Liver (tissue), 9 donors: ENCODE measurements around the gene LGR6. TPM values are rescaled to one million over a fixed set of nuclear protein-coding genes. Genes with fewer than 3 reads are reported as not detected.

ENCODE experiments used
- DNase-seq: peaks from one replicate; pipeline ENCODE4 v3.0.0-alpha.2; 2017; ENCODE audit warnings: low spot score
- H3K27ac ChIP-seq, 2 donors: one replicate each; pipeline ENCODE4 v1.7.0; 2013; ENCODE audit warnings: inconsistent platforms in 2 of 2, low read length in 2 of 2, control low read depth in 1 of 2, low read depth in 1 of 2, mild to moderate bottlenecking in 1 of 2
- H3K27me3 ChIP-seq, 4 donors: one replicate each; pipeline versions ENCODE4 v1.6.1 to v1.7.0; 2013; ENCODE audit warnings: low read length in 3 of 4, inconsistent platforms in 1 of 4, mild to moderate bottlenecking in 1 of 4, moderate library complexity in 1 of 4; ENCODE audit not compliant: control insufficient read depth in 4 of 4, insufficient read depth in 4 of 4
- H3K36me3 ChIP-seq, 4 donors: one replicate each; pipeline versions ENCODE4 v1.6.1 to v1.7.0; 2013; ENCODE audit warnings: low read length in 3 of 4, mild to moderate bottlenecking in 3 of 4, low read depth in 1 of 4, moderate library complexity in 1 of 4; ENCODE audit not compliant: control insufficient read depth in 4 of 4, insufficient read depth in 3 of 4
- H3K4me1 ChIP-seq, 4 donors: one replicate each; pipeline versions ENCODE4 v1.6.1 to v1.7.0; 2013; ENCODE audit warnings: low read length in 3 of 4, mild to moderate bottlenecking in 3 of 4, moderate library complexity in 1 of 4; ENCODE audit not compliant: control insufficient read depth in 4 of 4, insufficient read depth in 4 of 4
- H3K4me3 ChIP-seq, 3 donors: one replicate each; pipeline versions ENCODE4 v1.6.1 to v1.7.0; 2013; ENCODE audit warnings: low read length in 3 of 3, control low read depth in 1 of 3, low read depth in 1 of 3, mild to moderate bottlenecking in 1 of 3
- H3K9ac ChIP-seq, 2 donors: one replicate each; pipeline ENCODE4 v1.7.0; 2013; ENCODE audit warnings: low read length in 2 of 2, mild to moderate bottlenecking in 2 of 2, moderate library complexity in 2 of 2, control low read depth in 1 of 2, low read depth in 1 of 2
- H3K9me3 ChIP-seq, 4 donors: one replicate each; pipeline versions ENCODE4 v1.6.1 to v1.7.0; 2013; ENCODE audit warnings: low read length in 3 of 4; ENCODE audit not compliant: control insufficient read depth in 4 of 4
- EGR1 ChIP-seq, 2 donors: IDR thresholded peaks; 2 replicates each; pipeline ENCODE4 v1.6.1; 2016 to 2018; ENCODE audit warnings: antibody characterized with exemption in 2 of 2, low read depth in 2 of 2
- FOXA1 ChIP-seq: IDR thresholded peaks from 2 replicates; pipeline ENCODE4 v1.6.1; 2016; ENCODE audit warnings: antibody characterized with exemption
- FOXA2 ChIP-seq: IDR thresholded peaks from 2 replicates; pipeline ENCODE4 v1.6.1; 2016; ENCODE audit warnings: antibody characterized with exemption
- GABPA ChIP-seq, 2 donors: IDR thresholded peaks in 1 of 2; conservative IDR thresholded peaks in 1 of 2; 2 replicates each; pipeline ENCODE4 v1.6.1; 2016; ENCODE audit warnings: antibody characterized with exemption in 2 of 2, mild to moderate bottlenecking in 1 of 2, moderate library complexity in 1 of 2
- HNF4A ChIP-seq, 2 donors: conservative IDR thresholded peaks; 2 replicates each; pipeline ENCODE4 v1.6.1; 2016; ENCODE audit warnings: antibody characterized with exemption in 2 of 2, mild to moderate bottlenecking in 2 of 2
- HNF4G ChIP-seq: IDR thresholded peaks from 2 replicates; pipeline ENCODE4 v1.6.1; 2016; ENCODE audit warnings: antibody characterized with exemption
- JUND ChIP-seq, 2 donors: IDR thresholded peaks; 2 replicates each; pipeline ENCODE4 v1.6.1; 2016; ENCODE audit warnings: antibody characterized with exemption in 2 of 2
- NR2F2 ChIP-seq: IDR thresholded peaks from 2 replicates; pipeline ENCODE4 v1.6.1; 2016; ENCODE audit warnings: antibody characterized with exemption
- RAD21 ChIP-seq, 2 donors: IDR thresholded peaks; 2 replicates each; pipeline ENCODE4 v1.6.1; 2016; ENCODE audit warnings: antibody characterized with exemption in 2 of 2, mild to moderate bottlenecking in 2 of 2
- RXRA ChIP-seq, 2 donors: IDR thresholded peaks; 2 replicates each; pipeline ENCODE4 v1.6.1; 2017 to 2018; ENCODE audit warnings: antibody characterized with exemption in 2 of 2, mild to moderate bottlenecking in 1 of 2
- SP1 ChIP-seq: IDR thresholded peaks from 2 replicates; pipeline ENCODE4 v1.6.1; 2018; ENCODE audit warnings: antibody characterized with exemption, mild to moderate bottlenecking
- TAF1 ChIP-seq: conservative IDR thresholded peaks from 2 replicates; pipeline ENCODE4 v1.6.1; 2016; ENCODE audit warnings: antibody characterized with exemption, mild to moderate bottlenecking
- YY1 ChIP-seq: IDR thresholded peaks from 2 replicates; pipeline ENCODE4 v1.6.1; 2016; ENCODE audit warnings: antibody characterized with exemption, mild to moderate bottlenecking
- WGBS: extraction: QIAGEN DNeasy Blood & Tissue Kit; methylation state at CpG from one replicate; pipeline ENCODE4 v1.1.7; 2013; 5-methylcytosine and 5-hydroxymethylcytosine counted together
- polyA plus RNA-seq, 2 donors: library from polyadenylated mRNA; stranded (reverse) in 1 of 2; unstranded in 1 of 2; fragments of 200-250 nt in 1 of 2; fragments of >200 nt in 1 of 2; fragmentation: Nextera tagmentation in 1 of 2; extraction: Ambion mirVana in 1 of 2; gene quantifications; one replicate each; pipeline versions ENCODE4 v1.2.1 to v1.2.3, GENCODE V29; 2013 to 2015
- total RNA-seq, 2 donors: library from RNA; depleted of rRNA; stranded (reverse); fragments of >200 nt; gene quantifications; one replicate each; pipeline ENCODE4 v1.2.3, GENCODE V29; 2014
- TF ChIP-seq, protein P1 (sequence below): fragments of 150-350 bp; IDR thresholded peaks from 2 replicates; pipeline ENCODE4 v1.5.1; 2017; ENCODE audit warnings: improper control_type of control experiment, low read depth, low read length; ENCODE audit not compliant: missing input control
- TF ChIP-seq, protein P2 (sequence below): IDR thresholded peaks from 2 replicates; pipeline ENCODE4 v1.6.1; 2016; ENCODE audit warnings: antibody characterized with exemption
- TF ChIP-seq, protein P3 (sequence below): IDR thresholded peaks from 2 replicates; pipeline ENCODE4 v1.6.1; 2016; ENCODE audit warnings: antibody characterized with exemption, mild to moderate bottlenecking
- TF ChIP-seq, protein P4 (sequence below): IDR thresholded peaks from 2 replicates; pipeline ENCODE4 v1.6.1; 2016; ENCODE audit warnings: antibody characterized with exemption
- TF ChIP-seq, protein P5 (sequence below): IDR thresholded peaks from 2 replicates; pipeline ENCODE4 v1.6.1; 2016; ENCODE audit warnings: antibody characterized with exemption
- donor health status: healthy.
- donor health status: healthy.
- donor health status: healthy.
- donor health status: healthy.
- donor health status: healthy.

The LGR6 gene
- total and polyA plus RNA-seq, 4 donors: 0.05 to 1.2 (median 0.75) TPM

DNA sequence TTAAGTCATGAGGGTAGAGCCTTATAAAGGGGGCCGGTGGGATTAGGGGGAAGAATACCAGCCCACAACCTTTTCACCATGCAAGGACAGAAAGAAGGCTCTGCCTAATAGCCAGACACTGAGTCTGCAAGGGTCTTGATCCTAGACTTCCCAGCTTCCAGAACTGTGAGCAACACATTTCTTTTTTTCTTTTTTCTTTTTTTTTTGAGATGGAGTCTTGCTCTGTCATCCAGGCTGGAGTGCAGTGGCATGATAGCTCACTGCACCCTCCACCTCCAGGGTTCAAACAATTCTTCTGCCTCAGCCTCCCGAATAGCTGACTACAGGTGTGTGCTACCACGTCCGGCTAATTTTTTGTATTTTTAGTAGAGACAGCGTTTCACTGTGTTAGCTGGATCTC is 47.3 kb upstream of the LGR6 start:
- Histone ChIP-seq H3K4me1 (peaks cover 7 to 32% (median 19%) of the 10 kb centered on the region in 4 donors), H3K9ac (no peak overlapping the region), H3K9me3 (no peaks in the 10 kb centered on the region), H3K27ac (no peak overlapping the region), H3K27me3 (no peaks in the 10 kb centered on the region), H3K4me3 (no peak overlapping the region), H3K36me3 (no peaks in the 10 kb centered on the region)
- no peak for DNase-seq
- TF ChIP-seq, protein P1, sequence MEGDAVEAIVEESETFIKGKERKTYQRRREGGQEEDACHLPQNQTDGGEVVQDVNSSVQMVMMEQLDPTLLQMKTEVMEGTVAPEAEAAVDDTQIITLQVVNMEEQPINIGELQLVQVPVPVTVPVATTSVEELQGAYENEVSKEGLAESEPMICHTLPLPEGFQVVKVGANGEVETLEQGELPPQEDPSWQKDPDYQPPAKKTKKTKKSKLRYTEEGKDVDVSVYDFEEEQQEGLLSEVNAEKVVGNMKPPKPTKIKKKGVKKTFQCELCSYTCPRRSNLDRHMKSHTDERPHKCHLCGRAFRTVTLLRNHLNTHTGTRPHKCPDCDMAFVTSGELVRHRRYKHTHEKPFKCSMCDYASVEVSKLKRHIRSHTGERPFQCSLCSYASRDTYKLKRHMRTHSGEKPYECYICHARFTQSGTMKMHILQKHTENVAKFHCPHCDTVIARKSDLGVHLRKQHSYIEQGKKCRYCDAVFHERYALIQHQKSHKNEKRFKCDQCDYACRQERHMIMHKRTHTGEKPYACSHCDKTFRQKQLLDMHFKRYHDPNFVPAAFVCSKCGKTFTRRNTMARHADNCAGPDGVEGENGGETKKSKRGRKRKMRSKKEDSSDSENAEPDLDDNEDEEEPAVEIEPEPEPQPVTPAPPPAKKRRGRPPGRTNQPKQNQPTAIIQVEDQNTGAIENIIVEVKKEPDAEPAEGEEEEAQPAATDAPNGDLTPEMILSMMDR: no peak
- WGBS: 95% methylated on average over 5 of the region's 5 CpGs

DNA sequence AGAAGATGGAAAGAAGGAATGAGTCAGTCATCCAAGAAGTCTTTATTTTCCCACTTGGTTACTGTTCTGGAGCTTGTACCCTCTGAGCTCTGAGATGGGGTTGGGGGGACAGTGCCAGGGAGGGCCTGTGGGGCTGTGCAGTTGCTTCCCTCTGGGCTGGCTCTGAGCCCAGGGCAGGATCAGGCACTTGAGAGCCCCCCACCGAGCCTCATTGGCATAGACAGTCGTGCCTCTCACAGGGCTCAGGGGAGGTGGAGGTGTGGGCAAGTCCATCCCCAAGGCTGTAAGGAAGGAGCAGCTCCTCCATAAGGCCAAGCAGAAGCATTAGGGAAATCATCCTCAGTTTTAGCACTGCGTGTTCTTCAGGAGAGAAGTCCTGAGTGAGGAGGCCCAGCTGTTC is 46.6 kb upstream of the LGR6 start:
- Histone ChIP-seq H3K9ac (no peak overlapping the region), H3K4me3 (no peak overlapping the region), H3K27me3 (no peaks in the 10 kb centered on the region), H3K27ac (no peak overlapping the region), H3K9me3 (no peaks in the 10 kb centered on the region), H3K36me3 (no peaks in the 10 kb centered on the region), H3K4me1 (peaks cover 7 to 24% (median 18%) of the 10 kb centered on the region in 4 donors)
- DNase-seq: no peak
- WGBS: 84% methylated on average over 3 of the region's 3 CpGs
- TF ChIP-seq TAF1 (no peak), EGR1 (IDR thresholded peaks at IDR 0.05; ENCODE audit: low read depth in 2 of 2) (no peak), GABPA (IDR thresholded peaks at IDR 0.05 in 1 of 2, conservative IDR thresholded peaks at IDR 0.05 in 1 of 2) (no peak), YY1 (no peak), RXRA (IDR thresholded peaks at IDR 0.05) (no peak), NR2F2 (no peak), RAD21 (IDR thresholded peaks at IDR 0.05) (no peak), FOXA2 (no peak), JUND (IDR thresholded peaks at IDR 0.05) (no peak), HNF4A (conservative IDR thresholded peaks at IDR 0.05) (no peak), SP1 (no peak), FOXA1 (no peak), HNF4G (no peak)
- TF ChIP-seq, protein P2, sequence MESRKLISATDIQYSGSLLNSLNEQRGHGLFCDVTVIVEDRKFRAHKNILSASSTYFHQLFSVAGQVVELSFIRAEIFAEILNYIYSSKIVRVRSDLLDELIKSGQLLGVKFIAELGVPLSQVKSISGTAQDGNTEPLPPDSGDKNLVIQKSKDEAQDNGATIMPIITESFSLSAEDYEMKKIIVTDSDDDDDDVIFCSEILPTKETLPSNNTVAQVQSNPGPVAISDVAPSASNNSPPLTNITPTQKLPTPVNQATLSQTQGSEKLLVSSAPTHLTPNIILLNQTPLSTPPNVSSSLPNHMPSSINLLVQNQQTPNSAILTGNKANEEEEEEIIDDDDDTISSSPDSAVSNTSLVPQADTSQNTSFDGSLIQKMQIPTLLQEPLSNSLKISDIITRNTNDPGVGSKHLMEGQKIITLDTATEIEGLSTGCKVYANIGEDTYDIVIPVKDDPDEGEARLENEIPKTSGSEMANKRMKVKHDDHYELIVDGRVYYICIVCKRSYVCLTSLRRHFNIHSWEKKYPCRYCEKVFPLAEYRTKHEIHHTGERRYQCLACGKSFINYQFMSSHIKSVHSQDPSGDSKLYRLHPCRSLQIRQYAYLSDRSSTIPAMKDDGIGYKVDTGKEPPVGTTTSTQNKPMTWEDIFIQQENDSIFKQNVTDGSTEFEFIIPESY: no peak
- TF ChIP-seq, protein P3, sequence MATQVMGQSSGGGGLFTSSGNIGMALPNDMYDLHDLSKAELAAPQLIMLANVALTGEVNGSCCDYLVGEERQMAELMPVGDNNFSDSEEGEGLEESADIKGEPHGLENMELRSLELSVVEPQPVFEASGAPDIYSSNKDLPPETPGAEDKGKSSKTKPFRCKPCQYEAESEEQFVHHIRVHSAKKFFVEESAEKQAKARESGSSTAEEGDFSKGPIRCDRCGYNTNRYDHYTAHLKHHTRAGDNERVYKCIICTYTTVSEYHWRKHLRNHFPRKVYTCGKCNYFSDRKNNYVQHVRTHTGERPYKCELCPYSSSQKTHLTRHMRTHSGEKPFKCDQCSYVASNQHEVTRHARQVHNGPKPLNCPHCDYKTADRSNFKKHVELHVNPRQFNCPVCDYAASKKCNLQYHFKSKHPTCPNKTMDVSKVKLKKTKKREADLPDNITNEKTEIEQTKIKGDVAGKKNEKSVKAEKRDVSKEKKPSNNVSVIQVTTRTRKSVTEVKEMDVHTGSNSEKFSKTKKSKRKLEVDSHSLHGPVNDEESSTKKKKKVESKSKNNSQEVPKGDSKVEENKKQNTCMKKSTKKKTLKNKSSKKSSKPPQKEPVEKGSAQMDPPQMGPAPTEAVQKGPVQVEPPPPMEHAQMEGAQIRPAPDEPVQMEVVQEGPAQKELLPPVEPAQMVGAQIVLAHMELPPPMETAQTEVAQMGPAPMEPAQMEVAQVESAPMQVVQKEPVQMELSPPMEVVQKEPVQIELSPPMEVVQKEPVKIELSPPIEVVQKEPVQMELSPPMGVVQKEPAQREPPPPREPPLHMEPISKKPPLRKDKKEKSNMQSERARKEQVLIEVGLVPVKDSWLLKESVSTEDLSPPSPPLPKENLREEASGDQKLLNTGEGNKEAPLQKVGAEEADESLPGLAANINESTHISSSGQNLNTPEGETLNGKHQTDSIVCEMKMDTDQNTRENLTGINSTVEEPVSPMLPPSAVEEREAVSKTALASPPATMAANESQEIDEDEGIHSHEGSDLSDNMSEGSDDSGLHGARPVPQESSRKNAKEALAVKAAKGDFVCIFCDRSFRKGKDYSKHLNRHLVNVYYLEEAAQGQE: no peak
- TF ChIP-seq, protein P1: no peak
- TF ChIP-seq, protein P4, sequence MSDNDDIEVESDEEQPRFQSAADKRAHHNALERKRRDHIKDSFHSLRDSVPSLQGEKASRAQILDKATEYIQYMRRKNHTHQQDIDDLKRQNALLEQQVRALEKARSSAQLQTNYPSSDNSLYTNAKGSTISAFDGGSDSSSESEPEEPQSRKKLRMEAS: no peak
- TF ChIP-seq, protein P5, sequence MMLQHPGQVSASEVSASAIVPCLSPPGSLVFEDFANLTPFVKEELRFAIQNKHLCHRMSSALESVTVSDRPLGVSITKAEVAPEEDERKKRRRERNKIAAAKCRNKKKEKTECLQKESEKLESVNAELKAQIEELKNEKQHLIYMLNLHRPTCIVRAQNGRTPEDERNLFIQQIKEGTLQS: no peak
